ENCODE data around the gene SLC25A43.
"Not testable (repeated sequence)": the region's sequence is repeated elsewhere in the genome, so short reads cannot be mapped to it uniquely, and the experiment has no call there.

SLC25A43 gene

GRCh38 chrX:119398974-119399771 is at the start of gene SLC25A43:
TSS of gene SLC25A43 (plus strand) at chrX:119399336. CDS start at chrX:119399404, 68 bp downstream.
- DNase-seq: peak; percentile 54

- DNase-seq: no peak
Observed at GRCh38 chrX:119359618-119360382, 39.3 kb upstream of the SLC25A43 start.

GRCh38 chrX:119361451-119361850 is 37.7 kb upstream of the SLC25A43 start:
- not testable (repeated sequence) for DNase-seq

GRCh38 chrX:119362074-119362473 is 37.1 kb upstream of the SLC25A43 start:
- DNase-seq: not testable (repeated sequence)

- DNase-seq: no peak
Observed at GRCh38 chrX:119363391-119363790, 35.7 kb upstream of the SLC25A43 start.

GRCh38 chrX:119371861-119372260 is 27.3 kb upstream of the SLC25A43 start:
- not testable (repeated sequence) for DNase-seq

GRCh38 chrX:119374736-119375135 is 24.4 kb upstream of the SLC25A43 start:
- no peak for DNase-seq

- no peak for DNase-seq
Observed at GRCh38 chrX:119375561-119375960, 23.6 kb upstream of the SLC25A43 start.

GRCh38 chrX:119376312-119376711 is 22.8 kb upstream of the SLC25A43 start:
- DNase-seq: no peak

- no peak for DNase-seq
Observed at GRCh38 chrX:119381349-119381944, 17.7 kb upstream of the SLC25A43 start.

- DNase-seq: no peak
Observed at GRCh38 chrX:119382606-119383005, 16.5 kb upstream of the SLC25A43 start.

GRCh38 chrX:119386685-119387084 is 12.5 kb upstream of the SLC25A43 start:
- not testable (repeated sequence) for DNase-seq

- DNase-seq: not testable (repeated sequence)
Observed at GRCh38 chrX:119387426-119387825, 11.7 kb upstream of the SLC25A43 start.

- DNase-seq: no peak
Observed at GRCh38 chrX:119389214-119389613, 9.9 kb upstream of the SLC25A43 start.

GRCh38 chrX:119389871-119390501 is 9.2 kb upstream of the SLC25A43 start:
- no peak for DNase-seq

GRCh38 chrX:119391279-119391678 is 7.9 kb upstream of the SLC25A43 start:
- DNase-seq: peak; percentile 39

GRCh38 chrX:119393144-119393543 is 6.0 kb upstream of the SLC25A43 start:
- no peak for DNase-seq

- DNase-seq: no peak
Observed at GRCh38 chrX:119398587-119398973, 556 bp upstream of the SLC25A43 start.

GRCh38 chrX:119399772-119400101 is 601 bp downstream of the SLC25A43 start:
- no peak for DNase-seq

GRCh38 chrX:119401569-119401968 is 2.4 kb downstream of the SLC25A43 start:
- no peak for DNase-seq

- DNase-seq: no peak
Observed at GRCh38 chrX:119402588-119402987, 3.5 kb downstream of the SLC25A43 start.

- no peak for DNase-seq
Observed at GRCh38 chrX:119406776-119407175, 7.6 kb downstream of the SLC25A43 start.

- no peak for DNase-seq
Observed at GRCh38 chrX:119407681-119408080, 8.5 kb downstream of the SLC25A43 start.

All from 8988T (cell line).